IgD-negative memory B cell (primary cell): ENCODE measurements around the gene ATP6AP1. TPM values are rescaled to one million over a fixed set of nuclear protein-coding genes. Genes with fewer than 3 reads are reported as not detected.

Experiments used
- H3K27ac Mint-ChIP-seq, 3 donors: one replicate each; pipeline ENCODE4 v1.8.0; 2020 to 2022; ENCODE audit warnings: mild to moderate bottlenecking in 3 of 3, mixed read lengths in 3 of 3, moderate library complexity in 1 of 3
- H3K27me3 Mint-ChIP-seq: one replicate; pipeline ENCODE4 v1.8.0; 2021; ENCODE audit warnings: mixed read lengths
- H3K36me3 Mint-ChIP-seq: one replicate; pipeline ENCODE4 v1.8.0; 2020; ENCODE audit warnings: mild to moderate bottlenecking, mixed read lengths
- H3K4me1 Mint-ChIP-seq, 3 donors: one replicate each; pipeline ENCODE4 v1.8.0; 2020 to 2022; ENCODE audit warnings: mixed read lengths in 3 of 3, mild to moderate bottlenecking in 1 of 3
- H3K4me3 Mint-ChIP-seq, 4 donors: one replicate each; pipeline ENCODE4 v1.8.0; 2020 to 2022; ENCODE audit warnings: mild to moderate bottlenecking in 4 of 4, mixed read lengths in 4 of 4, moderate library complexity in 3 of 4
- H3K9me3 Mint-ChIP-seq, 3 donors: one replicate each; pipeline ENCODE4 v1.8.0; 2020 to 2021; ENCODE audit warnings: mixed read lengths in 3 of 3, mild to moderate bottlenecking in 1 of 3
- polyA plus RNA-seq: library from polyadenylated mRNA; unstranded; fragments of 300-500 nt; fragmentation: Illumina TruSeq; gene quantifications from one replicate; pipeline ENCODE4 v1.2.3, GENCODE V29; 2021

ATP6AP1 gene
- polyA plus RNA-seq, 1 donor from 2014 or later = 93.9 TPM

DNA sequence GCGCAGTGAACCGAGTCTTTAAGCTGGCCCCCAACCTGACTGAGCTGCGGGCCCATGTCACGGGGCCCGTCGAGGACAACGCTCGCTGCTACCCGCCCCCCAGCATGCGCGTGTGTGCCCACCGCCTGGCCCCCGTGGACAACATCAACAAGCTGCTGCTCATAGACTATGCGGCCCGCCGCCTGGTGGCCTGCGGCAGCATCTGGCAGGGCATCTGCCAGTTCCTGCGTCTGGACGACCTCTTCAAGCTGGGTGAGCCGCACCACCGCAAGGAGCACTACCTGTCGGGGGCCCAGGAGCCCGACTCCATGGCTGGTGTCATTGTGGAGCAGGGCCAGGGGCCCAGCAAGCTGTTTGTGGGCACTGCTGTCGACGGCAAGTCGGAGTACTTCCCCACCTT, 31.8 kb downstream of the ATP6AP1 start:
- Mint-ChIP-seq H3K27ac (no peak overlapping the region), H3K36me3 (peaks cover 3% of the 10 kb centered on the region), H3K4me1 (peaks cover 0 to 8% (median 6%) of the 10 kb centered on the region in 3 donors), H3K27me3 (no peaks in the 10 kb centered on the region), H3K9me3 (no peaks in the 10 kb centered on the region), H3K4me3 (peak overlapping the region in 2 of 4 donors; percentile 49 to 74)

DNA sequence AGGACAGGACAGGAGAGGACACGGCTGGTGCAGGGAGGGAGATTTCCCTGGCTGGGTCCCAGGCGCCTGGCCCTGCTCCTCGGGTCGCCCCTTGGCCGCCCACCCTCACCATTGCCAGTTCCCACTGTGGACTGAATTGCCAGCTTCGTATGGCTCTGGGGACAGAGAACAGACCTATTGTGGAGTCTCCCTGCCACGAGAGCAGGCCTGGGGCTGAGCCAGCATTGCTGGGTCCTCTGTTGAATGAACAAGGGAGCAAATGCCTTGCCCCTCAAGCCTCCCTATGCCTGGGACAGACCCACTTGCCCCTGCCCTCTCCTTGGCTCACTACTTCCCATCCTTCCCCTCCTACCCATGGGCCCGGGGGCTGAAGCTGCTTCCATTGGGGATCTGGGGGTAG, 33.9 kb downstream of the ATP6AP1 start:
- Mint-ChIP-seq H3K4me1 (peaks cover 0 to 6% (median 4%) of the 10 kb centered on the region in 3 donors), H3K36me3 (peaks cover 2% of the 10 kb centered on the region), H3K27me3 (no peaks in the 10 kb centered on the region), H3K27ac (no peak overlapping the region), H3K9me3 (no peaks in the 10 kb centered on the region), H3K4me3 (no peak overlapping the region)

DNA sequence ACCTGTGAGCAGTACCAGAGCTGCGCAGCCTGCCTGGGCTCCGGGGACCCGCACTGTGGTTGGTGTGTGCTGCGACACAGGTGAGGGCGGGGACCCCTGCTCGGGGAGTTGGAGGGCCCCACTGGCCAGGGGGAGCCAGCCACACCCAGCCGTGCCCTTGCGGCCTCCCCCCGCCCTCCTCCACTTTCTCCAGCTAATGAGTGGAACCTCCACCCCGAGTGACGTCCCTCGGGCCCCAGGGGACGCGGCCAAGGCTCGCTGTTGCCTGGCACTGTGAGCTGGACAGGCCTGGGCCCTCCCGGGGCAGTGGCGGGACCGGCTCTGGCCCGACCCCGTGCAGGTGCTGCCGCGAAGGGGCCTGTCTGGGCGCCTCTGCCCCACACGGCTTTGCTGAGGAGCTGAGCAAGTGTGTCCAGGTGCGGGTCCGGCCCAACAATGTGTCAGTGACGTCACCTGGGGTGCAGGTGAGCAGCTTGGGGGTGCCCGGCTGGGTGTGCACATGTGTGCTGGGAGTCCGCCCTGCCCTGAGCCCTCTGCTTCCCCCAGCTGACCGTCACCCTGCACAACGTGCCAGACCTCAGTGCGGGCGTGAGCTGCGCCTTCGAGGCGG, 35.2 kb downstream of the ATP6AP1 start:
- Mint-ChIP-seq H3K4me1 (peaks cover 0 to 5% (median 3%) of the 10 kb centered on the region in 3 donors), H3K27ac (no peak overlapping the region), H3K36me3 (no peaks in the 10 kb centered on the region), H3K9me3 (no peaks in the 10 kb centered on the region), H3K4me3 (no peak overlapping the region), H3K27me3 (no peaks in the 10 kb centered on the region)

DNA sequence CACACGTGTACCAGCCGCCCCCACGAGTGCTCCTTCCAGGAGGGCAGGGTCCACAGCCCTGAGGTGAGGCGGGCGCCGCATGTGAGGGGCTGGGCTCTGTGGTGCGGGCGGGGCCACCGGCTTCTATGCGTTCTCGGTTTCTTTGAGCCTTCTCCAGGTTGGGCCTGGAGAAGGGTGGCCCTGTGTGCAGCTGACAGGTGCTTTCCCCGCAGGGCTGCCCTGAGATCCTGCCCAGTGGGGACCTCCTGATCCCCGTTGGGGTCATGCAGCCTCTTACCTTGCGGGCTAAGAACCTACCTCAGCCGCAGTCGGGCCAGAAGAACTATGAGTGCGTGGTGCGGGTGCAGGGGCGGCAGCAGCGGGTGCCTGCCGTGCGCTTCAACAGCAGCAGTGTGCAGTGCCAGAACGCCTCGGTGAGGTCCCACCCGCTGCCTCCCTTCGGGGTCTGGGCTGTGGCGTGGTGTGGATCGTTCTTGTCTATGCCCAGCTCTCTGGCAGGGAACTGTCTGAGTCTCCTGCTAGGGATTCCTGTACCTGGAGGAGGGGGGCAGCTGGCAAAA, 36.4 kb downstream of the ATP6AP1 start:
- Mint-ChIP-seq H3K27me3 (no peaks in the 10 kb centered on the region), H3K9me3 (no peaks in the 10 kb centered on the region), H3K27ac (no peak overlapping the region), H3K4me1 (peaks cover 0 to 3% (median 2%) of the 10 kb centered on the region in 3 donors), H3K36me3 (no peaks in the 10 kb centered on the region), H3K4me3 (no peak overlapping the region)

DNA sequence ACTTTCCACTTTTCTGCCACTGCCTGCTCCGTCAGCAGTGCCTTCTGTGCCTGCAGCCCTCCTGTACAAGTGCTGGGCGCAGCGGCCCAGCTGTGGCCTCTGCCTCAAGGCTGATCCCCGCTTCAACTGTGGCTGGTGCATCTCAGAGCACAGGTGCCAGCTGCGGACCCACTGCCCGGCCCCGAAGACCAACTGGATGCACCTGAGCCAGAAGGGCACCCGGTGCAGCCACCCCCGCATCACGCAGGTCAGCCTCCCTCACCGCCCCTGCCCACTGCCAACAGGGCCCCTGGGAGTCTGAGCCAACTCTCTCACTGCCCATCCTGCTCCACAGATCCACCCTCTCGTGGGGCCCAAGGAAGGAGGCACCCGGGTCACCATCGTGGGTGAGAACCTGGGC, 37.1 kb downstream of the ATP6AP1 start:
- no peaks in the 10 kb centered on the region for H3K9me3 Mint-ChIP-seq
- H3K4me3 Mint-ChIP-seq = no peak overlapping the region
- no peak overlapping the region for H3K27ac Mint-ChIP-seq
- no peaks in the 10 kb centered on the region for H3K36me3 Mint-ChIP-seq
- no peaks in the 10 kb centered on the region for H3K27me3 Mint-ChIP-seq
- H3K4me1 Mint-ChIP-seq = peaks cover 0 to 3% (median 2%) of the 10 kb centered on the region in 3 donors

DNA sequence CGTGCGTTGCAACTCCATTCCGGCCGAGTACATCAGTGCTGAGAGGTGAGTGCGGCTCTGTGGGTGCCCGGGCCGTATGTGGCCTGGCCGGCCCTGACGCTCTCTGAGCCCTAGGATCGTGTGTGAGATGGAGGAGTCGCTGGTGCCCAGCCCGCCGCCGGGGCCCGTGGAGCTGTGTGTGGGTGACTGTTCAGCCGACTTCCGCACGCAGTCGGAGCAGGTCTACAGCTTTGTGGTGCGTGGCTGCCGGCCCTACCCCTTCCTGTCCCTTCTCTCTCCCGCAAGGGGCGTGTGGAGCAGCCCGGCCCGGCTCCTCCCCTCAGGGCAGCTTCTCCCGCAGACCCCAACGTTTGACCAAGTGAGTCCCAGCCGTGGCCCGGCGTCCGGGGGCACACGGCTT, 37.6 kb downstream of the ATP6AP1 start:
- H3K27ac Mint-ChIP-seq = no peak overlapping the region
- no peaks in the 10 kb centered on the region for H3K27me3 Mint-ChIP-seq
- H3K9me3 Mint-ChIP-seq = no peaks in the 10 kb centered on the region
- no peaks in the 10 kb centered on the region for H3K36me3 Mint-ChIP-seq
- peaks cover 0 to 3% (median 2%) of the 10 kb centered on the region in 3 donors for H3K4me1 Mint-ChIP-seq
- no peak overlapping the region for H3K4me3 Mint-ChIP-seq

DNA sequence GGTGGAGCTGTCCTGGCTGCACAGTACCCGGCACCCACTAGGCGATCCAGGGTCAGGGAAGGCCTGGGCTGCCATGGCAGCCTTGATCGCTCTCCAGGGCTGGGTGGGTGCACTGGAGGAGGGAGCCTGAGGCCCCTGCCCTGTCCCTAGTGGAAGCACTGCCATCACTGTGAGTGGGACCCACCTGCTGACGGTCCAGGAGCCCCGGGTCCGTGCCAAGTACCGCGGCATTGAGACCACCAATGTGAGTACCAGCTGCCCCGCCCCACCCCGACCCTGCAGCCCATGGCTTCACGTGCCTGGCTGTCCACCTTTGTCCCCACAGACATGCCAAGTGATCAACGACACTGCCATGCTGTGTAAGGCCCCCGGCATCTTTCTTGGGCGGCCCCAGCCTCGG, 38.4 kb downstream of the ATP6AP1 start:
- Mint-ChIP-seq H3K27me3 (no peaks in the 10 kb centered on the region), H3K9me3 (no peaks in the 10 kb centered on the region), H3K36me3 (no peaks in the 10 kb centered on the region), H3K27ac (no peak overlapping the region), H3K4me3 (no peak overlapping the region), H3K4me1 (peaks cover 0 to 2% (median under 1%) of the 10 kb centered on the region in 3 donors)

DNA sequence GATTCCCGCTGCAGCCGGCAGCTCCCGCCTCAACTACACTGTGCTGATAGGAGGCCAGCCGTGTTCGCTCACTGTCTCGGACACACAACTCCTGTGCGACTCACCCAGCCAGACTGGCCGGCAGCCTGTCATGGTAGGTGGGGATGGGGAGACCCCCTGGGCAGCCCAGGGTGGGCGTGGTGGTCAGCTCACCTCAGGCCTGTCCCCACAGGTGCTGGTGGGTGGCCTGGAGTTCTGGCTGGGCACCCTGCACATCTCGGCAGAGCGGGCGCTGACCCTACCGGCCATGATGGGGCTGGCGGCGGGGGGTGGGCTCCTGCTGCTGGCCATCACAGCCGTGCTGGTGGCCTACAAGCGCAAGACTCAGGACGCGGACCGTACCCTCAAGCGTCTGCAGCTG, 39.1 kb downstream of the ATP6AP1 start:
- Mint-ChIP-seq H3K36me3 (no peaks in the 10 kb centered on the region), H3K4me3 (no peak overlapping the region), H3K27ac (no peak overlapping the region), H3K9me3 (no peaks in the 10 kb centered on the region), H3K27me3 (no peaks in the 10 kb centered on the region), H3K4me1 (peaks cover 0 to 2% (median 0%) of the 10 kb centered on the region in 3 donors)

DNA sequence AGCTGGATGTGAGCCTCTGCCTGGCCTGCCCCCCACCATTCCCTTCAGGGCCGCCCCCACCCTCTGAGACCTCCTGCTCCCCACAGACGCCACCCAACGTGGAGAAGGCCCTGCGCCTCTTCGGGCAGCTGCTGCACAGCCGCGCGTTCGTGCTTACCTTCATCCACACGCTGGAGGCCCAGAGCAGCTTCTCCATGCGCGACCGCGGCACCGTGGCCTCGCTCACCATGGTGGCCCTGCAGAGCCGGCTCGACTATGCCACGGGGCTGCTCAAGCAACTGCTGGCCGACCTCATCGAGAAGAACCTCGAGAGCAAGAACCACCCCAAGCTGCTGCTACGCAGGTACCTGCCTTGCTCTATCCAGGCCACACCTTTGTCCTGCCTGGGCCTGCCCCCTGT, 39.7 kb downstream of the ATP6AP1 start:
- H3K9me3 Mint-ChIP-seq = no peaks in the 10 kb centered on the region
- no peak overlapping the region for H3K27ac Mint-ChIP-seq
- no peaks in the 10 kb centered on the region for H3K4me1 Mint-ChIP-seq
- no peaks in the 10 kb centered on the region for H3K36me3 Mint-ChIP-seq
- no peak overlapping the region for H3K4me3 Mint-ChIP-seq
- H3K27me3 Mint-ChIP-seq = no peaks in the 10 kb centered on the region

DNA sequence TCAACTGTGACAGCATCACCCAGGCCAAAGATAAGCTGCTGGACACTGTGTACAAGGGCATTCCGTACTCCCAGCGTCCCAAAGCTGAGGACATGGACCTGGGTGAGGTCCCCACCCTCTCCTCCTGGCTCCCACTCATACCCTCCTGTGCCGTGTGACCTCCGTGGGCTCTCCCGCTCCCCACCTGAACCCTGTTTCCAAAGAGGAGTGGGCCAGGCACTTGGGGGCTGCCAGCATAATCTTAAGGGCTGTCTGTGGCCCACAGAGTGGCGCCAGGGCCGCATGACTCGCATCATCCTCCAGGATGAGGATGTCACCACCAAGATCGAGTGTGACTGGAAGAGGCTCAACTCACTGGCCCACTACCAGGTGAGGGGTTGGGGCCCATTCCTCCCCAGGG, 40.6 kb downstream of the ATP6AP1 start:
- peaks cover 2% of the 10 kb centered on the region for H3K36me3 Mint-ChIP-seq
- H3K27me3 Mint-ChIP-seq = no peaks in the 10 kb centered on the region
- H3K4me1 Mint-ChIP-seq = no peaks in the 10 kb centered on the region
- no peaks in the 10 kb centered on the region for H3K9me3 Mint-ChIP-seq
- no peak overlapping the region for H3K4me3 Mint-ChIP-seq
- no peak overlapping the region for H3K27ac Mint-ChIP-seq

DNA sequence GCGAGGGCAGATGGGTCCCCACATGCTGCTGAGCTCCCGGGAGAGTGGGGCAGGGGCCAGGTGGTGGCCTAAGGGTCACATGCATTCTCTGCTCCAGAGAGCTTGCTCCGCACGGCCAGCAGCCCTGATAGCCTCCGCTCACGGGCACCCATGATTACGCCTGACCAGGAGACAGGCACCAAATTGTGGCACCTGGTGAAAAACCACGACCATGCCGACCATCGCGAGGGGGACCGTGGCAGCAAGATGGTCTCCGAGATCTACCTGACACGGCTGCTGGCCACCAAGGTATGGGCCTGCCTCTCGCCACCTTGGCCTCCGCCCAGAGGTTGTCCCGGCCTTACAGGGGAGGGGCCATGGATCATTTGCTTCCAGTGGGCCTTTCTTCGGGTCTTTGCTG, 41.4 kb downstream of the ATP6AP1 start:
- no peak overlapping the region for H3K4me3 Mint-ChIP-seq
- peaks cover 2% of the 10 kb centered on the region for H3K36me3 Mint-ChIP-seq
- no peak overlapping the region for H3K27ac Mint-ChIP-seq
- H3K4me1 Mint-ChIP-seq = no peaks in the 10 kb centered on the region
- no peaks in the 10 kb centered on the region for H3K9me3 Mint-ChIP-seq
- H3K27me3 Mint-ChIP-seq = no peaks in the 10 kb centered on the region

DNA sequence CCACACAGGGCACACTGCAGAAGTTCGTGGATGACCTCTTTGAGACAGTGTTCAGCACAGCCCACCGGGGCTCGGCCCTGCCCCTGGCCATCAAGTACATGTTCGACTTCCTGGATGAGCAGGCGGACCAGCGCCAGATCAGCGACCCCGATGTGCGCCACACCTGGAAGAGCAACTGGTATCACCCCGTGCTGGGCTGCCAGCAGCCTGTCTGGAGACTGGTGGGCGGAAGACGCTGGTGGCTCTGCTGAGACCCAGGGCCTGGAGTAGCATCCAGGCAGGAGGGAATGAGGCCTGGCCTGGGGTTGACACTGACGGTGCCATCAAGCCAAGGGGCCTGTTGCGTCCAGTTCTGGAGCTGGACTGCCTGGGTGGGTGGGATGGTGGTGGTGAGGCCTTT, 42.0 kb downstream of the ATP6AP1 start:
- H3K27me3 Mint-ChIP-seq = no peaks in the 10 kb centered on the region
- no peak overlapping the region for H3K4me3 Mint-ChIP-seq
- no peaks in the 10 kb centered on the region for H3K4me1 Mint-ChIP-seq
- no peaks in the 10 kb centered on the region for H3K9me3 Mint-ChIP-seq
- H3K27ac Mint-ChIP-seq = no peak overlapping the region
- H3K36me3 Mint-ChIP-seq = peaks cover 2% of the 10 kb centered on the region

DNA sequence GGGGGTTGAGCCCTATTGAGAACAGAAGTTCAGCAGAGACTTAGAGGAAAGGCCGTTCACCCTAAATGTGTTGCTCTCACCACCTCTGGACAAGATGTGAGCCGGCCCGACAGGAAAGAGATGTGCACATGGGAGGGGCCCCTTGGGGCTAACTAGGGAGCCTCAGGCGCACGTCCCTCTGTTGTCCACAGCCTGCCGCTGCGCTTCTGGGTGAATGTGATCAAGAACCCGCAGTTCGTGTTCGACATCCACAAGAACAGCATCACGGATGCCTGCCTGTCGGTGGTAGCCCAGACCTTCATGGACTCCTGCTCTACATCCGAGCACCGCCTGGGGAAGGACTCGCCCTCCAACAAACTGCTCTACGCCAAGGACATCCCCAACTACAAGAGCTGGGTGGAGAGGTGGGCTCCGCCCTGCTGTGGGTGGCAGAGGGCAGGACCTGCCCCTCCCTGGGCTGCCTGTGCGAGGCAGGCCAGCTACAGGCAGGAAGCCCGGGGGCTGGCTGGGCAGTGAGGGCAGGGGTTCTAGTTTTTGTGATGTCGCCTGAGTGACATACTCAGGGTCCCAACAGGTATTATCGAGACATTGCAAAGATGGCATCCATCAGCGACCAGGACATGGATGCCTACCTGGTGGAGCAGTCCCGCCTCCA, 42.6 kb downstream of the ATP6AP1 start:
- no peak overlapping the region for H3K27ac Mint-ChIP-seq
- no peaks in the 10 kb centered on the region for H3K27me3 Mint-ChIP-seq
- H3K36me3 Mint-ChIP-seq = peaks cover 2% of the 10 kb centered on the region
- no peak overlapping the region for H3K4me3 Mint-ChIP-seq
- no peaks in the 10 kb centered on the region for H3K4me1 Mint-ChIP-seq
- no peaks in the 10 kb centered on the region for H3K9me3 Mint-ChIP-seq

DNA sequence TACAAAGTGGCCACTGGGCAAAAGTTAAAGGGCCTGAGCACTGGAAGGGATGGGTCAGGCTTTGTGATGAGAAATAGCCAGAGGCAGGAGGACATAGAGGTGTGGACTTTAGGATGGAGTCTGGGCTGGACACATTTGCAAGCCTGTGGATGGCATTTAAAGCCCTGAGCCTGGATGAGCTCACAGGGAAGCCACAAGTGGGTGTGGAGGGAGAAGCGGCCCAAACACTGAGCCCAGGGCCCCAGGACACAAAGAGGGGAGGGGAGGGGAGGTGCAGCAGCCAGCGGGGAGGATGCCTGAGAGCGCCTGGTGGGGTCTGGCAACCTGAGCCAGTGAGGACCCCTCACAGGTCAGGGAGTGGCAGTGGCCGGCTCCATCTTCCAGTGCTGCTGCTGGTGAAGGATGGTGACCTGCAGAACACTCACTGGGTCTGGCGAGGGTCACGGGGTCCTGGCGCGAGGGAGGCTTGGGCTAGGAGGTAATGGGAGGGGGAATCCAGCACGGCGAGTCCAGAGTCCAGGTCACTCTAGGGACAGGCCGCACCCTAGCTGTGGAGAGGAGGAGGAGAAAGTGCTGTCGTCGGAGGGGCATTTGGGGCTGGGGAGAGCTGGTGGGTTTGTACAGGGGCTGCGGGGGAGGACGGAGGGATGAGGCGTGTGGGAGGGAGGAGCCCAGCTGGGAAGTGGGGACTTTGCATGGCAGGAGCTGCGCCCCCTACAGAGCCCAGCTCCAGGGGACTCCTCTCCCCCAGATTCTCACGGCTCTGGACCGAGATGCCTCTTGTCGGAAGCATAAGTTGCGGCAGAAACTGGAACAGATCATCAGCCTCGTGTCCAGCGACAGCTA, 43.6 kb downstream of the ATP6AP1 start:
- Mint-ChIP-seq H3K9me3 (no peaks in the 10 kb centered on the region), H3K36me3 (peaks cover 2% of the 10 kb centered on the region), H3K27me3 (no peaks in the 10 kb centered on the region), H3K4me3 (no peak overlapping the region), H3K4me1 (no peaks in the 10 kb centered on the region), H3K27ac (no peak overlapping the region)
